ENCODE results near the gene PSMB5. TPM values are rescaled to one million over a fixed set of nuclear protein-coding genes. Genes with fewer than 3 reads are reported as not detected.

PSMB5 gene
- total and polyA plus RNA-seq, 2 of the 13 experiments (the other 11 are each of a cell fraction or from before 2014, with no cell fraction given) = 705 to 871 TPM

DNA sequence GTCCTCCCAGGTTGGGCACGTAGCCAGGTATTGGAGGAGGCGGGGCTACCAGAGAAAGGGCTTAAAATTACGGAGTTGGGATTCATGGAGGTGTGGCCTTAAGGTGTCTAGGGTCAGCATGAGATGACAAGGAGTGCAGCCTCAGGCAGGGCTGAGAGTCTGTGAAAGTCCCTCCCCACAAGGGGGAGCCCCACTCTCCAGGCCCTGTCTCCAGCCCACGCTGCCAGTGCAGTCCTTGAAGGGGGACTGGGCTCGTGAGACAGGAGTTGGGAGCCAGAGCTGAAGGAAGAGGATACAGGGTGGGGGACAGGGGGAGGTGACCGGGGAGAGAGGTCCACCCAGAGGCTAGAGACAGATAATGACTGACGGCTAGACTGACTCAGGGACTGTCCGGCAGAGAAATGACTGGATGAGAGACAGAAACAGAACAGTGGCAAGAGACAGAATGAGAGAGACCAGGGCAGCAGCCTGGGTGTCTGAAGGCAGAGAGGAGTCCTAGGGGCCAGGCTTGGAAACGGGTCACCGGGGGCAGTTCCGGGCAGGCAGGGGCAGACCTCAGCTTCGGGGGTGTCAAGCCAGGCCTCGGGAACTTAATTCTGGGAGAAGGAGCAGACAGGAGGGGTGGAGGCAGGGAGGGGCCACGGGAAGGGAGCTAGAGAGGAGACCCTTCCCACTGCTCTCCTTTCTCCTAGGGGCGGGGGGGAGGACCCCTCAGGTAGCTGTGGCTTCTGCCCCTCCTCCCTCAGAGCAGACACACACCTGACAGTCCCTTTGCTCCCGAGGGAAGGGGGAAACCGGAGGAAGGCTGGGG lies 21.6 kb upstream of the PSMB5 start (continued):
- TF ChIP-seq EP300 (IDR thresholded peaks at IDR 0.05; ENCODE audit: low read depth in 2 of 2, low read length in 2 of 2) = peak in 1 of 2 experiments; percentile 32; a peak in 1 of 4 replicates
- 0 out of 2 replicates have a peak, but pooled peaks have one; percentile 37 for TF ChIP-seq EP300 (CRISPR knock-in tag; IDR thresholded peaks at IDR 0.05; ENCODE audit: borderline replicate concordance)
- no peak for TF ChIP-seq ZNF879 (CRISPR knock-in tag; IDR thresholded peaks at IDR 0.05)
- no peak; the same call in 1 of the 2 replicates for TF ChIP-seq DNMT3B (CRISPR knock-in tag; conservative IDR thresholded peaks at IDR 0.05)
- no peak for TF ChIP-seq BATF2 (CRISPR knock-in tag; IDR thresholded peaks at IDR 0.05)
- no peak for TF ChIP-seq ZNF329 (CRISPR knock-in tag; IDR thresholded peaks at IDR 0.05; ENCODE audit: low read depth)
- TF ChIP-seq AGO2 (optimal IDR thresholded peaks at IDR 0.05; ENCODE audit: low read depth, low read length) = no peak
- no peak for TF ChIP-seq CHD4 (IDR thresholded peaks at IDR 0.05; ENCODE audit: borderline replicate concordance, low read length)
- TF ChIP-seq HMGA1 (CRISPR knock-in tag; conservative IDR thresholded peaks at IDR 0.05) = no peak
- TF ChIP-seq BHLHE40 (IDR thresholded peaks at IDR 0.05; ENCODE audit: low read length) = no peak
- no peak for TF ChIP-seq JUND (CRISPR knock-in tag; IDR thresholded peaks at IDR 0.05)
- peak; percentile 68; the same call in 1 of the 2 replicates for TF ChIP-seq HMG20B (CRISPR knock-in tag; conservative IDR thresholded peaks at IDR 0.05)
- TF ChIP-seq RORA (CRISPR knock-in tag; IDR thresholded peaks at IDR 0.05) = no peak
- TF ChIP-seq JDP2 (CRISPR knock-in tag; IDR thresholded peaks at IDR 0.05; ENCODE audit: borderline replicate concordance) = no peak
- TF ChIP-seq ZSCAN12 (CRISPR knock-in tag; IDR thresholded peaks at IDR 0.05) = no peak
- no peak for TF ChIP-seq ZNF24 (IDR thresholded peaks at IDR 0.05)
- TF ChIP-seq SNAPC2 (CRISPR knock-in tag; IDR thresholded peaks at IDR 0.05) = no peak
- TF ChIP-seq IKZF1 (IDR thresholded peaks at IDR 0.05) = no peak
- TF ChIP-seq ZNF552 (CRISPR knock-in tag; IDR thresholded peaks at IDR 0.05; ENCODE audit: borderline replicate concordance) = 0 out of 2 replicates have a peak, but pooled peaks have one; percentile 25
- TF ChIP-seq CEBPG (CRISPR knock-in tag; IDR thresholded peaks at IDR 0.05) = 0 out of 2 replicates have a peak, but pooled peaks have one; percentile 32
- peak; percentile 54; the same call in 1 of the 2 replicates for TF ChIP-seq ZKSCAN8 (CRISPR knock-in tag; IDR thresholded peaks at IDR 0.05; ENCODE audit: borderline replicate concordance)
- no peak for TF ChIP-seq SIX1 (CRISPR knock-in tag; IDR thresholded peaks at IDR 0.05; ENCODE audit: borderline replicate concordance)
- no peak for TF ChIP-seq AKNA (CRISPR knock-in tag; IDR thresholded peaks at IDR 0.05; ENCODE audit: borderline replicate concordance)
- peak; percentile 78; the same call in 1 of the 2 replicates for TF ChIP-seq ZFP91 (CRISPR knock-in tag; IDR thresholded peaks at IDR 0.05; ENCODE audit: borderline replicate concordance)
